Lower leg skin (tissue), 3 donors: ENCODE measurements around the gene TEN1.

Experiments used
- CTCF ChIP-seq, 3 donors: fragments of 450-650 bp; IDR thresholded peaks; one replicate each; pipeline ENCODE4 v1.5.1; 2016; ENCODE audit warnings: antibody characterized with exemption in 3 of 3, mild to moderate bottlenecking in 3 of 3, moderate library complexity in 2 of 3
- POLR2A ChIP-seq, 2 donors: fragments of 450-650 bp; IDR thresholded peaks; one replicate each; pipeline ENCODE4 v1.6.1; 2016 to 2017; ENCODE audit warnings: antibody characterized with exemption in 2 of 2, mild to moderate bottlenecking in 1 of 2, moderate library complexity in 1 of 2

DNA sequence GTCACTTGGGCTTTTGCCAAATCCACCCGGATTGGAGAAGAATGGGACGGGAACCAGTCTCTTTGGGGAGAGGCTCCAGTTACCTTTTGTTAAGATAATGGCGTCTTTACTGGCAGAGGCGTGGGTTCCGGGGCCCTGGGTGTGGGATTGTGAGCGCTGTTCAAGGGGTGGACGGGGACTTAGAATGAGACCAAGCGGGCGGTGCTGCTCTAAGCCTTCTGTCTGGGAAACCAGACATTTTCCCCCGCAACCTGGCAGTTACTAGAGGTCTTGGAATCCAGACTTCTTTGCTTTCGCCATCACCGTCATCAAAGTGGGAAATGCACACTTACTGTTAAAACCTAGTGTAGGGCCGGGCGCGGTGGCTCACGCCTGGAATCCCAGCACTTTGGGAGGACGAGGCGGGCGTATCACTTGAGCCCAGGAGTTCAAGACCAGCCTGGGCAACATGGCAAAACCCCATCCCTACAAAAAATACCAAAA, 706 bp downstream of the TEN1 start:
- TF ChIP-seq POLR2A (IDR thresholded peaks at IDR 0.05) (no peak), CTCF (IDR thresholded peaks at IDR 0.05) (no peak)
